Mesothelial cell of epicardium (in vitro differentiated cells): Measurements from ENCODE around the gene CHMP1B. TPM values are rescaled to one million over a fixed set of nuclear protein-coding genes. Genes with fewer than 3 reads are reported as not detected.

Source experiments
- DNase-seq, 2 experiments: peaks; one replicate each; pipeline ENCODE4 v3.0.0; 2021; ENCODE audit warnings: low spot score in 2 of 2; ENCODE audit not compliant: unreplicated experiment in 2 of 2
- H3K27ac Mint-ChIP-seq: 2 replicates; pipeline ENCODE4 v1.8.0; 2021; ENCODE audit warnings: mixed read lengths
- H3K27me3 Mint-ChIP-seq: 2 replicates; pipeline ENCODE4 v1.8.0; 2021; ENCODE audit warnings: low read depth, mixed read lengths
- H3K36me3 Mint-ChIP-seq: 2 replicates; pipeline ENCODE4 v1.8.0; 2021; ENCODE audit warnings: mixed read lengths
- H3K4me1 Mint-ChIP-seq: 2 replicates; pipeline ENCODE4 v1.8.0; 2021; ENCODE audit warnings: mixed read lengths
- H3K4me3 Mint-ChIP-seq: 2 replicates; pipeline ENCODE4 v1.8.0; 2021; ENCODE audit warnings: mild to moderate bottlenecking, moderate library complexity, mixed read lengths
- H3K9me3 Mint-ChIP-seq: 2 replicates; pipeline ENCODE4 v1.8.0; 2021; ENCODE audit warnings: mixed read lengths
- CTCF ChIP-seq: fragments of 200-600 bp; sonication (generic); IDR thresholded peaks from one replicate; pipeline ENCODE4 v1.5.0; 2021; ENCODE audit warnings: antibody characterized with exemption; ENCODE audit not compliant: unreplicated experiment
- total RNA-seq: library from RNA; stranded (reverse); gene quantifications from 3 replicates; pipeline ENCODE4 v1.2.1, GENCODE V29; 2021

Gene CHMP1B
- total RNA-seq, 1 donor from 2014 or later, result 43.7 TPM

- no peak overlapping the region for H3K4me3 Mint-ChIP-seq
- no peaks in the 10 kb centered on the region for H3K27me3 Mint-ChIP-seq
- DNase-seq, result no peak
- H3K4me1 Mint-ChIP-seq, result no peaks in the 10 kb centered on the region
- TF ChIP-seq CTCF, result no peak
- H3K36me3 Mint-ChIP-seq, result peaks cover 43% of the 10 kb centered on the region
- H3K9me3 Mint-ChIP-seq, result no peaks in the 10 kb centered on the region
- no peak overlapping the region for H3K27ac Mint-ChIP-seq
Measured at GRCh38 chr18:11897781-11898180, 46.6 kb downstream of the CHMP1B start.

GRCh38 chr18:11899063-11899462 is 47.9 kb downstream of the CHMP1B start:
- Mint-ChIP-seq H3K27ac (no peak overlapping the region), H3K9me3 (no peaks in the 10 kb centered on the region), H3K4me3 (no peak overlapping the region), H3K27me3 (no peaks in the 10 kb centered on the region), H3K36me3 (peaks cover 33% of the 10 kb centered on the region), H3K4me1 (no peaks in the 10 kb centered on the region)
- no peak for TF ChIP-seq CTCF
- DNase-seq, result no peak

- peaks cover under 1% of the 10 kb centered on the region for H3K4me1 Mint-ChIP-seq
- peaks cover 21% of the 10 kb centered on the region for H3K36me3 Mint-ChIP-seq
- H3K27ac Mint-ChIP-seq, result no peak overlapping the region
- H3K27me3 Mint-ChIP-seq, result no peaks in the 10 kb centered on the region
- DNase-seq, result no peak
- TF ChIP-seq CTCF, result no peak
- no peaks in the 10 kb centered on the region for H3K9me3 Mint-ChIP-seq
- no peak overlapping the region for H3K4me3 Mint-ChIP-seq
Measured at GRCh38 chr18:11901826-11902438, 50.7 kb downstream of the CHMP1B start.

GRCh38 chr18:11902522-11903292 is 51.5 kb downstream of the CHMP1B start:
- Mint-ChIP-seq H3K27ac (no peak overlapping the region), H3K36me3 (peaks cover 17% of the 10 kb centered on the region), H3K4me3 (no peak overlapping the region), H3K9me3 (no peaks in the 10 kb centered on the region), H3K4me1 (peaks cover 9% of the 10 kb centered on the region), H3K27me3 (no peaks in the 10 kb centered on the region)
- no peak for DNase-seq
- no peak for TF ChIP-seq CTCF

Other genes starting within 250 kb of the CHMP1B start
- gene SLC35G4, start 241.8 kb upstream of the CHMP1B start, total RNA-seq, result not detected in 3 replicates
- 12.0 to 12.6 TPM (median 12.1 TPM) in 3 replicates for gene GNAL, start 162.1 kb upstream of the CHMP1B start, total RNA-seq
- 34.6 to 40.5 TPM (median 35.6 TPM) in 3 replicates for gene MPPE1, start 56.9 kb downstream of the CHMP1B start, total RNA-seq
- gene IMPA2, start 130.1 kb downstream of the CHMP1B start, total RNA-seq, result 29.9 to 30.6 TPM (median 30.4 TPM) in 3 replicates
- gene ANKRD62, start 242.4 kb downstream of the CHMP1B start, total RNA-seq, result not detected in 3 replicates